Measurements from ENCODE around the gene OR10Z1. TPM values are rescaled to one million over a fixed set of nuclear protein-coding genes. Genes with fewer than 3 reads are reported as not detected.

The OR10Z1 gene
- polyA plus RNA-seq, 3 donors, result not detected

DNA sequence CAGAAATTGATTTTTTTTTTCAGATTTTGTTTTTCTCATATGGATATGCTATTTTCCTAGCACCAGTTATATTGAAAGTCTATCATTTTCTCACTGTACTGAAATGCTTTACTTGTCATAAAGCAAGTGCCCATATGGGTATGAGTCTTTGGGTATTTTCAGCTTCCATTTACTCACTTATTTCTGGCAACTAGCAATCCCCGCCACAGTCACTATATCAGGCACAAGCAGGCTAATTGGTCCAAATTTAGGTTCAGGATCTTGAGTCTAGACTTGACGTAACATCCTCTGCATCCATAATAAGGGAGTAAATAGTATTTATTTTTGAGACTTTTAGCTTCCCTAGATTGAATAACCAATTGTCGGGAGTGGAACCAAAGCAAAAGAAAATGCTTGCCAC is 27.5 kb upstream of the OR10Z1 start:
- Histone ChIP-seq H3K27ac (ENCODE audit: low read depth in 1 of 2, low read length in 2 of 2) (no peak overlapping the region), H3K4me2 (replicated peaks; ENCODE audit: extremely low read depth, low read length, poor library complexity, severe bottlenecking) (no peak overlapping the region), H3K4me1 (ENCODE audit: control insufficient read depth in 1 of 2, insufficient read depth in 2 of 2, low read length in 2 of 2) (no peaks in the 10 kb centered on the region), H3K27me3 (ENCODE audit: control insufficient read depth in 2 of 2, insufficient read depth in 2 of 2, low read length in 2 of 2) (no peaks in the 10 kb centered on the region), H3K9me3 (replicated peaks in 1 of 2; ENCODE audit: control insufficient read depth in 1 of 2, insufficient read depth in 1 of 2, low read length in 2 of 2) (no peaks in the 10 kb centered on the region), H2AFZ (ENCODE audit: insufficient read depth, low read depth, low read length, poor library complexity, severe bottlenecking) (no peak overlapping the region), H3K36me3 (replicated peaks in 1 of 2; ENCODE audit: control insufficient read depth in 1 of 2, insufficient read depth in 2 of 2, low read length in 2 of 2) (no peaks in the 10 kb centered on the region), H3K4me3 (replicated peaks in 1 of 3; ENCODE audit: low read depth in 2 of 3, low read length in 3 of 3) (no peak overlapping the region), H4K20me1 (ENCODE audit: insufficient read depth, low read length) (no peaks in the 10 kb centered on the region), H3K9ac (ENCODE audit: insufficient read depth, low read length, poor library complexity, severe bottlenecking) (no peak overlapping the region), H3K79me2 (ENCODE audit: insufficient read depth, low read length) (no peaks in the 10 kb centered on the region)
- TF ChIP-seq CTCF (IDR thresholded peaks at IDR 0.05), result no peak
- WGBS (ENCODE audit: insufficient coverage), result no CpG with 5 or more reads among the region's 3 CpGs
- Mint-ChIP-seq H3K27ac (no peak overlapping the region), H3K4me1 (no peaks in the 10 kb centered on the region), H3K9me3 (peaks cover 0 to 3% (median 0%) of the 10 kb centered on the region in 7 donors), H3K4me3 (no peak overlapping the region), H3K27me3 (ENCODE audit: low read depth in 3 of 3) (no peaks in the 10 kb centered on the region), H3K36me3 (no peaks in the 10 kb centered on the region)
- intact Hi-C loops (cut with micrococcal nuclease), result no loop called here
- DNase-seq, result no peak

GRCh38 chr1:158579733-158580132 is 25.3 kb upstream of the OR10Z1 start, which contains the start of gene OR10X1:
OR10X1 (minus strand) TSS chr1:158579899; CDS start chr1:158579899, 0 bp downstream.
- H3K4me3 Mint-ChIP-seq, result no peak within 1 kb of the TSS
- H4K20me1 ChIP-seq (ENCODE audit: insufficient read depth, low read length), result no peaks in the 10 kb centered on the region
- H3K4me1 Mint-ChIP-seq, result no peaks in the 10 kb centered on the region
- DNase-seq, result no peak
- H3K36me3 Mint-ChIP-seq, result no peaks in the 10 kb centered on the region
- H2AFZ ChIP-seq (ENCODE audit: insufficient read depth, low read depth, low read length, poor library complexity, severe bottlenecking), result no peak within 1 kb of the TSS
- no CpG with 5 or more reads among the region's 1 CpG for WGBS (ENCODE audit: insufficient coverage)
- H3K36me3 ChIP-seq (replicated peaks in 1 of 2; ENCODE audit: control insufficient read depth in 1 of 2, insufficient read depth in 2 of 2, low read length in 2 of 2), result no peaks in the 10 kb centered on the region
- H3K27me3 ChIP-seq (ENCODE audit: control insufficient read depth in 2 of 2, insufficient read depth in 2 of 2, low read length in 2 of 2), result no peaks in the 10 kb centered on the region
- H3K4me1 ChIP-seq (ENCODE audit: control insufficient read depth in 1 of 2, insufficient read depth in 2 of 2, low read length in 2 of 2), result no peaks in the 10 kb centered on the region
- no peak within 1 kb of the TSS for H3K9ac ChIP-seq (ENCODE audit: insufficient read depth, low read length, poor library complexity, severe bottlenecking)
- H3K9me3 ChIP-seq (replicated peaks in 1 of 2; ENCODE audit: control insufficient read depth in 1 of 2, insufficient read depth in 1 of 2, low read length in 2 of 2), result no peaks in the 10 kb centered on the region
- no peaks in the 10 kb centered on the region for H3K27me3 Mint-ChIP-seq (ENCODE audit: low read depth in 3 of 3)
- H3K9me3 Mint-ChIP-seq, result peaks cover 0 to 3% (median 0%) of the 10 kb centered on the region in 7 donors
- intact Hi-C loops (cut with micrococcal nuclease), result no loop called here
- H3K27ac Mint-ChIP-seq, result no peak within 1 kb of the TSS
- TF ChIP-seq CTCF (IDR thresholded peaks at IDR 0.05), result no peak
- no peak within 1 kb of the TSS for H3K4me3 ChIP-seq (replicated peaks in 1 of 3; ENCODE audit: low read depth in 2 of 3, low read length in 3 of 3)
- H3K79me2 ChIP-seq (ENCODE audit: insufficient read depth, low read length), result no peaks in the 10 kb centered on the region
- no peak within 1 kb of the TSS for H3K4me2 ChIP-seq (replicated peaks; ENCODE audit: extremely low read depth, low read length, poor library complexity, severe bottlenecking)
- no peak within 1 kb of the TSS for H3K27ac ChIP-seq (ENCODE audit: low read depth in 1 of 2, low read length in 2 of 2)

Measured in CD14-positive monocyte (primary cell).